Measurements from ENCODE around the gene SCYL2.

DNA sequence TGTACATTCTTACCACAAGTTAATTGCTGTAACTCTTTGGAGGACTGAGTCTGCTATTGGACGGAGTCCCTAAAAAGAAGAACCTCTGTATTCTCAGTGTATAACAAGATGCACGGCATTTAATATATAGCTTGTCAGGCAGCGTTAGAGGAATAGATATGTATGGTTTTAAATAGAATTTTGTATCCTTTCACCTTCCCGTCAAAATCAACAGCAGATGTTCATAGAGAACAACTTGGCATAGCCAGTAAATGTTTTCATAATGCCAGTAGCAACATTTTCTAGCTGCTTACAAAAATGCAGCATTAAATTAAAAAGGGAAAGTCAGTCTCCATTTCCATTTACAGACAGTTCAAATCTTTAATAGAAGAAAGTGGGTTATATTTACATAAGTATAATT lies 6.8 kb downstream of the SCYL2 start:
- TF ChIP-seq CTCF (IDR thresholded peaks at IDR 0.05) (no peak), POLR2AphosphoS5 (IDR thresholded peaks at IDR 0.05) (no peak)

Data from gastroesophageal sphincter (tissue), 3 donors.